HG03066 (cell line): ENCODE data around the gene SLC26A9.
"Not testable (repeated sequence)": the region's sequence is repeated elsewhere in the genome, so short reads cannot be mapped to it uniquely, and the experiment has no call there.

Source experiments
- ATAC-seq: cut with Tn5 transposase; IDR thresholded peaks from one replicate; pipeline ENCODE4 v1.9.1; 2021; ENCODE audit warnings: low read depth; ENCODE audit not compliant: unreplicated experiment

The SLC26A9 gene

GRCh38 chr1:205927247-205927646, 16.0 kb downstream of the SLC26A9 start:
- ATAC-seq: no peak

DNA sequence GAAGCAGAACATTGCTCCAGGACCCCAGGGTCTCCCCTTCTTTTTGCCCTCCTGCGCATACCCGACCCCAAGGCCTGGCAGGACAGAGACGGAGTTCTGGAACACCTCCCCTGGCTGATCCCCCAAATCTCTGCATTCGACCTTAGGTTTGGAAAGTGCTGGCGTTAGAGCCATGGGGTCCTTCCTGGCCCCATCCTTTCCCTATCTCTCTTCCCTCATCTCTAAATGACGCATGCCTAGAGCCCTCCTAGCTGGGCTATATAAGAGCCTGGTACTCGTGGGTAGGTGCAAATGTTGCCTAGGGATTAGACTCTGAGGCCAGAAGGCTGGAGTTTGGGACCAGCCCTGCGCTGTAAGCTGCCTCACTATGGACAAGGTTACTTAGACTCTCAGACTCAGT, 16.6 kb downstream of the SLC26A9 start:
- ATAC-seq: no peak

GRCh38 chr1:205926213-205926612, 17.0 kb downstream of the SLC26A9 start:
- ATAC-seq: no peak

DNA sequence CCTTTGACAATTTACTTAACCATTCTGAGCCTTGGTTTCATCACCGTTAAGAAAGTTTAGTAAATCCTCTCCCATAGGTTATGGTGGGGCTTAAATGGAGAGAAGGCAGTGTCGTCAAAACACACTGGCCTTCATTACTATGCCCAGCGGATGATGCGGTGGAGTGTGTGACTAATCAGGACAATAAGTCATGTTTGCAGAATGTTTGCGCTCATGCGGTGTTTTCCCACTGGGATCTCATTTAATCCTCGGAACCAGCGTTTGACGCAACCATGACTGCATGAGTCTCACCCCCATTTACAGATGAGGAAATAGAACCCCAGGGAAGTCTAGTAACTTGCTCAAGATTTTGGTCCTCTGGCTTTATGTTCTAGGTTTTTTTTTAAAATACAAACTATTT, 17.5 kb downstream of the SLC26A9 start:
- no peak for ATAC-seq

- ATAC-seq: no peak
Observed at GRCh38 chr1:205924460-205924790, 18.8 kb downstream of the SLC26A9 start.

DNA sequence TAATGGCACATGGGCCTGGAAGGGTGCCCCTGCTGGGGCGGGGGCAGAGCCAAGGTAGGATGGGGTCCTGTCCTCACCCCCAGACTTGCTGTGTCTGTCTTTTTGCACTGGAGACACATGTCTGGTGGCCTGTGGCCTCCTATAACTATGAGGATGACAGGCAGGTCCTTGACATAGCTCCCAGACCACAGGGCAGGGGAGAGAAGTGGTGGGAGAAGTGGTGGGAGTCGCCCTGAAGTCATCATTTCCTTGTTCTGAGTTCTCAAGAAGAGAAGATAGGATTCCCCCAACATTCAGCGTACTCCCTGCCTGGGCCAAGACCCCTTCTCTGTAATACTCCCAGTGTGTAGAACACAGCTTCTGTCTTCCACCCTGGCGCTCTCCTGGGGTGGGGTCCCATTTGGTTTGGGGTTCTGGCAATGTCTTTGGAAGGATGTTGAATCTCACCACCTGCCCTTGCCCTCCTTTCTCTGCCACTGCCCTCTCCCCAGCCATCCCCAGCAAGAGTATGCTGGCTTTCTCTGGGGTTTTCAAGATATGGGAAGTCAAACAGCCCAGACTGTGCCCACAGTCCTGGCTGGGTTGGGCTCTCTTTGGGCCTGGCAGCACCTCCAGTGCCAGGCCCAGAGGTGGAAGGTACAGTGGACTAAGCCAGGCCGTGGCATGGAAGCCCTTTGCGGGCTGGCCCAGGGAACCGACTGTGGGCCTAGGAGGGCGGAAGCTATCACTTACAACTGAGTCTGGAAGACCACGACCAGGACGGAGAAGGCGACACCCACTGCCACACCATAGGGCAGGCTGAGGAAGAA, 19.4 kb downstream of the SLC26A9 start:
- no peak for ATAC-seq

DNA sequence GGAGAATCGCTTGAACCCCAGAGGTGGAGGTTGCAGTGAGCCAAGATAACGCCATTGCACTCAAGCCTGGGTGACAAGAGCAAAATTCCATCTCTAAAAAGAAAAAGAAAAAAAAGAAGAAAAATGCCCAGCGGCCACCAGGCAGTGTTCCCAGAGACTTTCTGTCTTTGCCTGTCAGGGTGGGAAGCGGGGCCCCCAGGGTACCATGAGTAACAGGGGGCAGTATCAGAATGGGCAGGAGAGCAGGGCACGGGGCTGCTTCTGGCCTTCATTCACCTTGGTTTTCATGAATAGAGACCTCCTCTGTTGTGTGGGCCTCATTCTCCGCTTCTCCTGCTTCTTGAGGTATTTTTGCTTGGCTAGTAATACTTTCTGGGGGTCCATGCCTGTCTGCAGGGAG, 20.4 kb downstream of the SLC26A9 start:
- ATAC-seq: no peak

- no peak for ATAC-seq
Observed at GRCh38 chr1:205922314-205922713, 20.9 kb downstream of the SLC26A9 start.

DNA sequence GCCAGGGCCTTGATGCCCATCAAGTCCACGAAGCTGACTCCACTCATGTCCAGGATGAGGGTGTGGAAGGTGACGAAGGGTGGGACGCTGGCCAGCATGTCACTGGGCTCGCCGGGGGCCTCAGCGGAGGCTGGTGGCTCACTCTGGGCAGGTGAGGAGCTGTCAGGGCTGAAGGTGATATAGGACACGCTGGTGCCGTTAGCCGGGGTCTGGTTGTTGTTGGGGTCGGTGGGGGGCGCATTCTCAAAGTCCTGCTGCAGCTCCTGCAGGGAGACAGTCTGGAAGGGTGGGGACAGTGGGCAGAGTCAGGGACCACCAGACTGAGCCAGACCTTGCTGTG, 21.7 kb downstream of the SLC26A9 start:
- ATAC-seq: no peak

GRCh38 chr1:205920861-205921569, 22.2 kb downstream of the SLC26A9 start:
- ATAC-seq: no peak

GRCh38 chr1:205920159-205920558, 23.1 kb downstream of the SLC26A9 start:
- no peak for ATAC-seq

GRCh38 chr1:205918955-205919746, 24.1 kb downstream of the SLC26A9 start:
- no peak for ATAC-seq

- no peak for ATAC-seq
Observed at GRCh38 chr1:205917466-205918238, 25.6 kb downstream of the SLC26A9 start.

- no peak for ATAC-seq
Observed at GRCh38 chr1:205916541-205916940, 26.7 kb downstream of the SLC26A9 start.

DNA sequence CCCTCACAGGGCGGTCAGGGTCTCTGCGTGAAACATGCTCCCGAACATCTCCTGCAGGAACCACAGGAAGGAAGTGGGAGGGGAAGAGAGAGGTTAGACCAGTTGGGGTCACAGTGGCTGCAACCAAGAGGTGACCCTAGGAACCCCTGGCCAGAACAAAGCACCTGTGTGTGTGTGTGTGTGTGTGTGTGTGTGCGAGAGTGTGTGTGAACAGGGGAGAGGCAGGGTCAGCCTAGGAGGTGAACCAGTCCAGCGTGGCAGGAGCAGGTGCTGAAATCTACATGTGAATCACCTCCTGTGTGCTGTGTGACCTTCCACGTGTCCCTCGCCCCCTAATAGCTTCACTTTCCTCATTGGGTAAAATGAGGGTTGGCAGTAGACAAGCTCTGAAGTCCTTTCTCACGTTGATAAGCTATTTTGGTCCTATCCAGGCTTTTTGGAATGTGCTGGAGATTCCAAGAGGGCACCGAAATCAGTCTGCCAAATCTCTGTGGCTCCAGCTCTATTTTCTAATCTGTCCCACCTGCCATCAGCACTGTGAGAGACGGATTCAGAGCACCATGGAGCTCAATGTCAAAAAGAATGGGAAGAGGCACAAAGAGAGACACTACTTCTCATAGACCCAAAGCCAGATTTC, 27.8 kb downstream of the SLC26A9 start:
- no peak for ATAC-seq

GRCh38 chr1:205914730-205915129, 28.5 kb downstream of the SLC26A9 start:
- no peak for ATAC-seq

- ATAC-seq: no peak
Observed at GRCh38 chr1:205914155-205914507, 29.1 kb downstream of the SLC26A9 start.

GRCh38 chr1:205913451-205914154, 29.7 kb downstream of the SLC26A9 start:
- ATAC-seq: no peak

DNA sequence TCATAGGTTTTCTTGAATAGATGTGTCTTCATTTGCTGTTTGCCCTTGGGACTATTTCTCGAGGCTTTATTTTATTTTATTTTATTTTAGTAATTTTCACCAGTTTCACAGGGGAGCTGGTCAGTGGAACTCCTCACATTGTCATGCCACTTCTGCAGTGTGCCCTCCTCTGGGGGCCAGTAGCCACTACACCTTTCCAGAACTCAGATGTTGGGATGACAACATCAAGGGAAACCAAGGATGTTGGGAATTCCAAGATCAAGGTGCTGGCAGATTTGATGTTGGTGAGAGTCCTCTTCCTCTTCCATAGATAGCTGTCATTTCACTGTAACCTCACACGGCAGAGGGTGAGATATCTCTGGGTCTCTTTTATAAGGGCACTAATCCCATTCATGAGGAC, 35.5 kb downstream of the SLC26A9 start:
- no peak for ATAC-seq

DNA sequence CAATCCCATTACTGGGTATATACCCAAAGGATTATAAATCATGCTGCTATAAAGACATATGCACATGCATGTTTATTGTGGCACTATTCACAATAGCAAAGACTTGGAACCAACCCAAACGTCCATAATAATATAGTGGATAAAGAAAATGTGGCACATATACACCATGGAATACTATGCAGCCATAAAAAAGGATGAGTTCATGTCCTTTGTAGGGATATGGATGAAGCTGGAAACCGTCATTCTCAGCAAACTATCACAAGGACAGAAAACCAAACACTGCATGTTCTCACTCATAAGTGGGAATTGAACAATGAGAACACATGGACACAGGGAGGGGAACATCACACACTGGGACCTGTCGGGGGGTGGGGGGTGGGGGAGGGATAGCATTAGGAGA, 38.2 kb downstream of the SLC26A9 start:
- not testable (repeated sequence) for ATAC-seq
